GM12878 (cell line): Measurements from ENCODE around the gene SCNN1A. TPM values are rescaled to one million over a fixed set of nuclear protein-coding genes. Genes with fewer than 3 reads are reported as not detected.

Experiments
- ATAC-seq: fragments of 200-7000 bp; cut with Tn5 transposase; 3 replicates; pipeline ENCODE4 v1.9.1; 2020; ENCODE audit warnings: mild to moderate bottlenecking, moderate library complexity
- BruUV-seq: library from RNA; stranded (reverse); fragments of 400-500 nt; replicated peaks from 2 replicates; lab custom pipeline; 2021; lab: Mats Ljungman, UMichigan
- CTCF ChIA-PET: fragments of 300-600 bp; sonication (Branson Sonifier 250); formaldehyde crosslinking; extraction: SDS; loops from one replicate; lab custom pipeline; 2021; ENCODE audit warnings: inconsistent platforms; lab: Yijun Ruan, JAX
- POLR2A ChIA-PET: fragments of 350-600 bp; formaldehyde crosslinking; extraction: SDS; loops from one replicate; lab custom pipeline; 2021; ENCODE audit warnings: inconsistent platforms; lab: Charles Lee
- RAD21 ChIA-PET: fragments of 300-600 bp; sonication (Branson Sonifier 250); formaldehyde crosslinking; loops from one replicate; lab custom pipeline; 2023; ENCODE audit warnings: antibody characterized with exemption; ENCODE audit not compliant: unreplicated experiment; lab: Charles Lee
- SMC1A ChIA-PET: fragments of 300-600 bp; sonication (Branson Sonifier 250); formaldehyde crosslinking; loops from one replicate; lab custom pipeline; 2023; ENCODE audit not compliant: unreplicated experiment, uncharacterized antibody; lab: Charles Lee
- DNase-seq: peaks from one replicate; pipeline ENCODE4 v3.0.0-alpha.2; 2011; ENCODE audit warnings: low read depth, low spot score
- FAIRE-seq: peaks from 3 replicates; lab custom pipeline; 2011; peaks lifted over from hg19 to GRCh38; lab: Jason Lieb, UNC
- H2AFZ ChIP-seq: 2 replicates; pipeline ENCODE4 v1.6.0; 2011; ENCODE audit warnings: low read depth, low read length, control low read depth; ENCODE audit not compliant: control insufficient read depth
- H3K27ac ChIP-seq: 2 replicates; pipeline ENCODE4 v1.5.1; 2011; ENCODE audit warnings: control low read depth; ENCODE audit not compliant: control insufficient read depth, insufficient read depth
- H3K27me3 ChIP-seq, 2 experiments: replicated peaks in 1 of 2; 2 replicates each; pipeline versions ENCODE4 v1.6.0 to v1.6.1; 2011; ENCODE audit warnings: low read length in 1 of 2; ENCODE audit not compliant: control insufficient read depth in 2 of 2, insufficient read depth in 2 of 2
- H3K36me3 ChIP-seq, 2 experiments: 2 replicates each; pipeline ENCODE4 v1.5.1; 2011; ENCODE audit warnings: low read length in 1 of 2; ENCODE audit not compliant: control insufficient read depth in 2 of 2, insufficient read depth in 2 of 2
- H3K4me1 ChIP-seq: 2 replicates; pipeline ENCODE4 v1.6.1; 2011; ENCODE audit warnings: mild to moderate bottlenecking, low read length, moderate library complexity, mixed read lengths; ENCODE audit not compliant: control insufficient read depth, insufficient read depth
- H3K4me2 ChIP-seq: 2 replicates; pipeline ENCODE4 v1.6.0; 2011; ENCODE audit warnings: control low read depth; ENCODE audit not compliant: control insufficient read depth, insufficient read depth
- H3K4me3 ChIP-seq: fragments of 200-600 bp; sonication (generic); 2 replicates; pipeline ENCODE4 v1.5.1; 2016
- H3K79me2 ChIP-seq: 2 replicates; pipeline ENCODE4 v1.6.0; 2011; ENCODE audit warnings: low read length; ENCODE audit not compliant: control insufficient read depth, insufficient read depth
- H3K9ac ChIP-seq: 2 replicates; pipeline ENCODE4 v1.8.0; 2011; ENCODE audit warnings: low read length, control low read depth, mixed read lengths; ENCODE audit not compliant: control insufficient read depth, insufficient read depth
- H3K9me3 ChIP-seq: replicated peaks from 3 replicates; pipeline ENCODE4 v1.5.1; 2011; ENCODE audit warnings: mild to moderate bottlenecking, low read length; ENCODE audit not compliant: control insufficient read depth, insufficient read depth
- H4K20me1 ChIP-seq: 2 replicates; pipeline ENCODE4 v1.6.0; 2011; ENCODE audit not compliant: control insufficient read depth, insufficient read depth
- CEBPB ChIP-seq, 2 experiments: fragments of 150-350 bp in 1 of 2; IDR thresholded peaks; 2 replicates each; pipeline ENCODE4 v1.6.1; 2012 to 2014; ENCODE audit warnings: low read depth in 2 of 2, low read length in 2 of 2, borderline replicate concordance in 1 of 2, inconsistent platforms in 1 of 2
- MTA2 ChIP-seq: fragments of 450-650 bp; IDR thresholded peaks from 2 replicates; pipeline ENCODE4 v1.6.1; 2016; ENCODE audit warnings: low read depth, mild to moderate bottlenecking, moderate library complexity
- RAD21 ChIP-seq: IDR thresholded peaks from 2 replicates; pipeline ENCODE4 v1.6.1; 2011; ENCODE audit warnings: mild to moderate bottlenecking, low read depth, low read length, moderate library complexity; ENCODE audit not compliant: insufficient read depth
- RCOR1 ChIP-seq: conservative IDR thresholded peaks from 2 replicates; pipeline ENCODE4 v1.6.1; 2012; ENCODE audit warnings: low read depth, low read length, improper control_type of control experiment
- SMC3 ChIP-seq: IDR thresholded peaks from 2 replicates; pipeline ENCODE4 v1.6.1; 2011; ENCODE audit warnings: low read length, improper control_type of control experiment, borderline replicate concordance
- ZNF217 ChIP-seq: fragments of 450-650 bp; IDR thresholded peaks from 2 replicates; pipeline ENCODE4 v1.6.1; 2017; ENCODE audit warnings: antibody characterized with exemption, mild to moderate bottlenecking
- WGBS: methylation state at CpG from one replicate; pipeline ENCODE4 v1.1.6; 2016; ENCODE audit warnings: low lambda C conversion rate; ENCODE audit not compliant: insufficient replicate concordance, insufficient coverage; ENCODE audit errors: missing lambda C conversion rate; 5-methylcytosine and 5-hydroxymethylcytosine counted together
- in situ Hi-C: fragments of 300-500 bp; cut with MboI; formaldehyde crosslinking; loops from 9 replicates; pipeline ENCODE4 v1.14.3; 2018; ENCODE audit warnings: mixed read lengths
- intact Hi-C: fragments of 100-400 bp; cut with micrococcal nuclease; formaldehyde crosslinking; loops from one replicate; pipeline ENCODE4 v1.14.2; 2022; ENCODE audit not compliant: unreplicated experiment
- polyA plus RNA-seq, 11 experiments: library from polyadenylated mRNA; depleted of rRNA in 4 of 11; unstranded in 6 of 11; stranded (reverse) in 5 of 11; fragments of >200 nt; fragmentation: Nextera tagmentation in 4 of 11; fragmentation: Illumina TruSeq in 1 of 11; extraction: Ambion mirVana in 4 of 11; extraction: Trizol in 1 of 11; gene quantifications; 1 replicate in 1 of 11; 2 replicates in 10 of 11; pipeline versions ENCODE4 v1.2.1 to v1.2.3, GENCODE V29; 2011 to 2016; ENCODE audit warnings: inconsistent platforms in 2 of 11, missing spikeins in 2 of 11, low read depth in 1 of 11
- total RNA-seq, 4 experiments: library from RNA; depleted of rRNA in 3 of 4; stranded (reverse); fragments of >200 nt in 3 of 4; fragmentation: Illumina TruSeq in 1 of 4; extraction: Trizol in 1 of 4; gene quantifications; 2 replicates each; pipeline versions ENCODE4 v1.2.1 to v1.2.3, GENCODE V29; 2013 to 2021
- TF ChIP-seq, protein P1 (sequence below), 3 experiments: IDR thresholded peaks in 2 of 3; conservative IDR thresholded peaks in 1 of 3; 2 replicates each; pipeline ENCODE4 v1.5.1; 2011; ENCODE audit warnings: low read depth in 3 of 3, low read length in 3 of 3, mild to moderate bottlenecking in 3 of 3, control low read depth in 2 of 3, moderate library complexity in 2 of 3, inconsistent platforms in 1 of 3, mixed read lengths in 1 of 3; ENCODE audit not compliant: control insufficient read depth in 2 of 3, insufficient read depth in 1 of 3; ENCODE audit errors: extremely low read depth in 1 of 3

SCNN1A gene
- total and polyA plus RNA-seq, 10 of the 15 experiments (the other 5 are each of a cell fraction or from before 2014, with no cell fraction given): 0.14 to 0.69 TPM; not detected in 8

DNA sequence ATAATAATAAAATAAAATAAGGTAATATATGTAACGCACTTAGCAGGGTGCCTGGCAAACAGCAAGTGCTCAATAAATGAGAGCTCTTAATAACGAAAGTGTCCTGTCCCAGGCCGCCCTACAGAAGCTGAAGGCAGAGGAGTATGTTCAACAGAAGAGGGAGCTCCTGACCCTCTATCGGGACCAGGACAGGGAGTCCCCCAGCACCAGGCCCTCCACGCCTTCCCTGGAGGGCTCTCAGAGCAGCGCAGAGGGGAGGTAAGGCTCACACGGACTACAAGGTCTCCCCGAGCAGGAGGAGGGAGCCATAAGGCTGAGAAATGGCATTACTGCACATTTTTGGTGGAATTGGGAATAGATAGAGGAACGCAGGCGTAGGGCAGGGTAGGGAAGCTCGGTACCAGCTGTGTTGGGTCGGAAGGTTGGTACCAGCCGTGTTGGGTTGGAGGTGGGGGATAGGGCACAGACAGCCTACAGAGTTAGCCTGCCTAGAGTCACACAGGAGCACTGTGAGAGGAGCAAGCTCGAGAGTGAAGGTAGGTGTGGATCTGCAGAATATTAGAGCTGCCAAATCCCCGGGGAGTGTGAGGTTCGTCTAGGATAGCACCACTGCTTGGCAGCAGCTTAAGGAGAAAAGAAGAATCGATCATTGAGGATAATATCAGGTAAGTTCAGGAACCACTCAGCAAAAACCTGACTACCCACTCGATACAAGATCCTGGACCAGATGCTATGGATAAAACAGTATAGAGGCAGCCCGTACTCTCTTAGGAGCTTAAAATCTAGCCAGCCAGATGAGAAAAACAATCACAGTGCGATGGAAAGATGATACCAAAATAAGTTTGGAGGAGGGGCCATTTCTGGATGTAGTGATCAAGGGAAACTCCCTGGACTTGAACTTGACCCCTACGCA lies 48.8 kb downstream of the SCNN1A start:
- no peaks in the 10 kb centered on the region for H4K20me1 ChIP-seq
- H3K9me3 ChIP-seq: no peaks in the 10 kb centered on the region
- no peak for FAIRE-seq
- no peak overlapping the region for H2AFZ ChIP-seq
- H3K36me3 ChIP-seq: peaks cover 3 to 7% of the 10 kb centered on the region in 2 experiments; a peak in 3 of 4 replicates
- TF ChIP-seq, protein P1, sequence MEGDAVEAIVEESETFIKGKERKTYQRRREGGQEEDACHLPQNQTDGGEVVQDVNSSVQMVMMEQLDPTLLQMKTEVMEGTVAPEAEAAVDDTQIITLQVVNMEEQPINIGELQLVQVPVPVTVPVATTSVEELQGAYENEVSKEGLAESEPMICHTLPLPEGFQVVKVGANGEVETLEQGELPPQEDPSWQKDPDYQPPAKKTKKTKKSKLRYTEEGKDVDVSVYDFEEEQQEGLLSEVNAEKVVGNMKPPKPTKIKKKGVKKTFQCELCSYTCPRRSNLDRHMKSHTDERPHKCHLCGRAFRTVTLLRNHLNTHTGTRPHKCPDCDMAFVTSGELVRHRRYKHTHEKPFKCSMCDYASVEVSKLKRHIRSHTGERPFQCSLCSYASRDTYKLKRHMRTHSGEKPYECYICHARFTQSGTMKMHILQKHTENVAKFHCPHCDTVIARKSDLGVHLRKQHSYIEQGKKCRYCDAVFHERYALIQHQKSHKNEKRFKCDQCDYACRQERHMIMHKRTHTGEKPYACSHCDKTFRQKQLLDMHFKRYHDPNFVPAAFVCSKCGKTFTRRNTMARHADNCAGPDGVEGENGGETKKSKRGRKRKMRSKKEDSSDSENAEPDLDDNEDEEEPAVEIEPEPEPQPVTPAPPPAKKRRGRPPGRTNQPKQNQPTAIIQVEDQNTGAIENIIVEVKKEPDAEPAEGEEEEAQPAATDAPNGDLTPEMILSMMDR (IDR thresholded peaks at IDR 0.05 in 2 of 3, conservative IDR thresholded peaks at IDR 0.05 in 1 of 3; ENCODE audit: control insufficient read depth in 2 of 3, extremely low read depth in 1 of 3, insufficient read depth in 1 of 3, low read depth in 3 of 3, low read length in 3 of 3): peak; percentile 28 to 47 (median 31); a peak in 3 of 6 replicates
- no peak for TF ChIP-seq ZNF217
- TF ChIP-seq RAD21: peak; percentile 54; the same call in 1 of the 2 replicates
- no peak for TF ChIP-seq RCOR1
- no peak for TF ChIP-seq CEBPB (IDR thresholded peaks at IDR 0.05; ENCODE audit: borderline replicate concordance in 1 of 2, low read depth in 2 of 2, low read length in 2 of 2)
- no peak for TF ChIP-seq MTA2
- TF ChIP-seq SMC3: peak; percentile 16; the same call in 1 of the 2 replicates
- BruUV-seq: no TSS peak
- ATAC-seq: peak; percentile 41
- in situ Hi-C loops (no loop called here), intact Hi-C loops (no loop called here)
- no peak overlapping the region for H3K9ac ChIP-seq
- no peak for DNase-seq
- H3K4me3 ChIP-seq: no peak overlapping the region
- SMC1A ChIA-PET: interaction anchor here (0.5 to 3.4 kb wide), 14 partner anchors 9 to 223 kb away, joined by 3 to 14 read pairs (median 6); no protein-coding TSS in a partner anchor
- H3K79me2 ChIP-seq: no peaks in the 10 kb centered on the region
- RAD21 ChIA-PET: interaction anchor here (0.5 to 2.6 kb wide), 18 partner anchors 9 to 228 kb away, joined by 3 to 18 read pairs (median 4); partner anchors contain the start of genes MRPL51, TAPBPL and TNFRSF1A
- H3K4me1 ChIP-seq: peaks cover 46% of the 10 kb centered on the region
- no peaks in the 10 kb centered on the region for H3K27me3 ChIP-seq
- POLR2A ChIA-PET: interaction anchor here (0.6 to 2.5 kb wide), 8 partner anchors 10 to 211 kb away, joined by 3 to 15 read pairs (median 4); partner anchors contain the start of genes CD27, TAPBPL and VAMP1
- no peak overlapping the region for H3K27ac ChIP-seq
- H3K4me2 ChIP-seq: no peak overlapping the region
- 68% methylated on average over 21 of the region's 21 CpGs for WGBS
- CTCF ChIA-PET: interaction anchor here (0.6 to 4.3 kb wide), 29 partner anchors 9 to 281 kb away, joined by 3 to 45 read pairs (median 4); partner anchors contain the start of genes CD27, TAPBPL and VAMP1
